Caco-2 (cell line): Measurements from ENCODE around the gene IL18R1. TPM values are rescaled to one million over a fixed set of nuclear protein-coding genes. Genes with fewer than 3 reads are reported as not detected.

Source experiments
- BruUV-seq: library from RNA; stranded (reverse); fragments of 400-500 nt; replicated peaks from 2 replicates; lab custom pipeline; 2021; lab: Mats Ljungman, UMichigan
- CTCF ChIA-PET: fragments of 300-600 bp; sonication (Branson Sonifier 250); formaldehyde crosslinking; loops from one replicate; lab custom pipeline; 2022; ENCODE audit warnings: antibody characterized with exemption; lab: Charles Lee
- POLR2A ChIA-PET: fragments of 300-600 bp; sonication (Branson Sonifier 250); formaldehyde crosslinking; loops from one replicate; lab custom pipeline; 2022; ENCODE audit warnings: antibody characterized with exemption; lab: Charles Lee
- DNase-seq, 2 experiments: peaks; one replicate each; pipeline versions ENCODE4 v3.0.0 to v3.0.0-alpha.2; 2020 to 2022
- H3K27me3 ChIP-seq: replicated peaks from 2 replicates; pipeline ENCODE4 v1.6.0; 2011; ENCODE audit warnings: low read length; ENCODE audit not compliant: control insufficient read depth, insufficient read depth
- H3K36me3 ChIP-seq: 2 replicates; pipeline ENCODE4 v1.5.1; 2011; ENCODE audit warnings: low read length; ENCODE audit not compliant: control insufficient read depth, insufficient read depth
- H3K4me1 ChIP-seq: fragments of 250-450 bp; sonication (Bioruptor Pico); 2 replicates; pipeline ENCODE4 v1.5.1; 2020; ENCODE audit warnings: mild to moderate bottlenecking
- H3K4me3 ChIP-seq: 2 replicates; pipeline ENCODE4 v1.5.1; 2011; ENCODE audit warnings: low read depth, mild to moderate bottlenecking, control low read depth, low read length
- H3K9me3 ChIP-seq: fragments of 250-450 bp; sonication (Bioruptor Pico); 2 replicates; pipeline ENCODE4 v1.5.1; 2020; ENCODE audit warnings: mild to moderate bottlenecking, moderate library complexity
- H3K27ac Mint-ChIP-seq: one replicate; pipeline ENCODE4 v1.8.0; 2022; ENCODE audit warnings: mixed read lengths; ENCODE audit not compliant: unreplicated experiment
- H3K27me3 Mint-ChIP-seq: one replicate; pipeline ENCODE4 v1.8.0; 2022; ENCODE audit warnings: mixed read lengths; ENCODE audit not compliant: insufficient read depth, unreplicated experiment
- H3K36me3 Mint-ChIP-seq: one replicate; pipeline ENCODE4 v1.8.0; 2022; ENCODE audit warnings: mild to moderate bottlenecking, mixed read lengths; ENCODE audit not compliant: insufficient read depth, unreplicated experiment
- H3K4me1 Mint-ChIP-seq: one replicate; pipeline ENCODE4 v1.8.0; 2022; ENCODE audit warnings: low read depth, mixed read lengths; ENCODE audit not compliant: unreplicated experiment
- H3K4me3 Mint-ChIP-seq: one replicate; pipeline ENCODE4 v1.8.0; 2022; ENCODE audit warnings: mild to moderate bottlenecking, moderate library complexity, mixed read lengths; ENCODE audit not compliant: unreplicated experiment
- H3K9me3 Mint-ChIP-seq: one replicate; pipeline ENCODE4 v1.8.0; 2022; ENCODE audit warnings: mixed read lengths; ENCODE audit not compliant: unreplicated experiment
- CTCF ChIP-seq, 2 experiments: fragments of 200-600 bp in 1 of 2; IDR thresholded peaks; 1 replicate in 1 of 2; 2 replicates in 1 of 2; pipeline versions ENCODE4 v1.5.1 to v1.8.0; 2011 to 2022; ENCODE audit warnings: antibody characterized with exemption in 1 of 2, control low read depth in 1 of 2, inconsistent platforms in 1 of 2, low read depth in 1 of 2, low read length in 1 of 2, mild to moderate bottlenecking in 1 of 2, moderate library complexity in 1 of 2; ENCODE audit not compliant: insufficient read depth in 1 of 2, severe bottlenecking in 1 of 2, unreplicated experiment in 1 of 2
- intact Hi-C: fragments of 100-400 bp; cut with micrococcal nuclease; formaldehyde crosslinking; loops from one replicate; pipeline ENCODE4 v1.10.0; 2022; ENCODE audit not compliant: unreplicated experiment
- total RNA-seq: library from RNA; stranded (reverse); gene quantifications from 2 replicates; pipeline ENCODE4 v1.2.3, GENCODE V29; 2022

The IL18R1 gene
- total RNA-seq, 1 experiment from 2014 or later, result not detected

- Histone ChIP-seq H3K4me3 (no peak overlapping the region), H3K36me3 (no peaks in the 10 kb centered on the region), H3K27me3 (peaks cover 1% of the 10 kb centered on the region), H3K4me1 (no peaks in the 10 kb centered on the region), H3K9me3 (no peaks in the 10 kb centered on the region)
- no peak overlapping the region for H3K27ac Mint-ChIP-seq
- no peak for TF ChIP-seq CTCF (IDR thresholded peaks at IDR 0.05; ENCODE audit: insufficient read depth in 1 of 2, low read depth in 1 of 2, low read length in 1 of 2, severe bottlenecking in 1 of 2, unreplicated experiment in 1 of 2)
- H3K27me3 Mint-ChIP-seq, result peaks cover 7% of the 10 kb centered on the region
- intact Hi-C loops, result no loop called here
- ChIA-PET CTCF (no interaction called here), POLR2A (interaction anchor here (0.6 kb wide), 1 partner anchor 646 kb away, joined by 4 read pairs; no protein-coding TSS in a partner anchor)
- DNase-seq, result no peak
- H3K4me3 Mint-ChIP-seq, result no peak overlapping the region
- no peaks in the 10 kb centered on the region for H3K9me3 Mint-ChIP-seq
- no TSS peak for BruUV-seq
- H3K36me3 Mint-ChIP-seq, result no peaks in the 10 kb centered on the region
- no peaks in the 10 kb centered on the region for H3K4me1 Mint-ChIP-seq
These were observed 9.0 kb upstream of the IL18R1 start for GRCh38 chr2:102346381-102347130.

GRCh38 chr2:102350137-102350793, 5.3 kb upstream of the IL18R1 start:
- BruUV-seq, result no TSS peak
- no peaks in the 10 kb centered on the region for H3K36me3 Mint-ChIP-seq
- intact Hi-C loops, result no loop called here
- no peaks in the 10 kb centered on the region for H3K9me3 Mint-ChIP-seq
- H3K4me3 Mint-ChIP-seq, result no peak overlapping the region
- ChIA-PET CTCF (no interaction called here), POLR2A (no interaction called here)
- Histone ChIP-seq H3K36me3 (no peaks in the 10 kb centered on the region), H3K9me3 (no peaks in the 10 kb centered on the region), H3K27me3 (no peaks in the 10 kb centered on the region; the same call in 1 of the 2 replicates), H3K4me1 (no peaks in the 10 kb centered on the region), H3K4me3 (no peak overlapping the region)
- H3K27ac Mint-ChIP-seq, result no peak overlapping the region
- H3K4me1 Mint-ChIP-seq, result no peaks in the 10 kb centered on the region
- TF ChIP-seq CTCF (IDR thresholded peaks at IDR 0.05; ENCODE audit: insufficient read depth in 1 of 2, low read depth in 1 of 2, low read length in 1 of 2, severe bottlenecking in 1 of 2, unreplicated experiment in 1 of 2), result no peak
- DNase-seq, result no peak
- H3K27me3 Mint-ChIP-seq, result peaks cover 10% of the 10 kb centered on the region

- TF ChIP-seq CTCF (IDR thresholded peaks at IDR 0.05; ENCODE audit: insufficient read depth in 1 of 2, low read depth in 1 of 2, low read length in 1 of 2, severe bottlenecking in 1 of 2, unreplicated experiment in 1 of 2), result no peak
- Histone ChIP-seq H3K27me3 (no peaks in the 10 kb centered on the region), H3K9me3 (no peaks in the 10 kb centered on the region), H3K4me1 (no peaks in the 10 kb centered on the region), H3K36me3 (no peaks in the 10 kb centered on the region), H3K4me3 (peak overlapping the region; percentile 39; the same call in 1 of the 2 replicates)
- Mint-ChIP-seq H3K27ac (peak overlapping the region; percentile 24), H3K4me3 (peak overlapping the region; percentile 79), H3K4me1 (peaks cover 5% of the 10 kb centered on the region), H3K27me3 (peaks cover 16% of the 10 kb centered on the region), H3K9me3 (no peaks in the 10 kb centered on the region), H3K36me3 (peaks cover 5% of the 10 kb centered on the region)
- ChIA-PET CTCF (interaction anchor here (0.7 to 0.8 kb wide), 2 partner anchors 54 to 292 kb away, joined by 3 to 6 read pairs; no protein-coding TSS in a partner anchor), POLR2A (no interaction called here)
- no peak for DNase-seq
- intact Hi-C loops, result loop anchor here (5.0 kb wide), 1 partner anchor 104 kb away; no protein-coding TSS in a partner anchor
- BruUV-seq, result no TSS peak
These were observed 751 bp downstream of the IL18R1 start for GRCh38 chr2:102356381-102356712.
